B cell (primary cell): Measurements from ENCODE around the gene PNO1. TPM values are rescaled to one million over a fixed set of nuclear protein-coding genes. Genes with fewer than 3 reads are reported as not detected.

Experiments used
- ATAC-seq: fragments of 200-7000 bp; cut with Tn5 transposase; one replicate; pipeline ENCODE4 v1.10.0; 2021; ENCODE audit warnings: low read depth, mild to moderate bottlenecking, moderate number of reproducible peaks, moderate library complexity
- CTCF ChIA-PET: fragments of 350-600 bp; sonication (Branson Sonifier 250); formaldehyde crosslinking; loops from one replicate; lab custom pipeline; 2021; ENCODE audit warnings: antibody characterized with exemption, inconsistent platforms; lab: Charles Lee
- POLR2A ChIA-PET: fragments of 350-600 bp; sonication (Branson Sonifier 250); formaldehyde crosslinking; loops from one replicate; lab custom pipeline; 2021; ENCODE audit warnings: antibody characterized with exemption; lab: Charles Lee
- DNase-seq: peaks from one replicate; pipeline ENCODE4 v3.0.0; 2013
- H2AFZ ChIP-seq: 2 replicates; pipeline ENCODE4 v1.6.1; 2012; ENCODE audit warnings: mild to moderate bottlenecking, low read depth, low read length; ENCODE audit not compliant: insufficient read depth, poor library complexity, severe bottlenecking
- H3K27ac ChIP-seq, 2 donors: 1 replicate in 1 of 2; 2 replicates in 1 of 2; pipeline ENCODE4 v1.5.1; 2012 to 2013; ENCODE audit warnings: low read length in 2 of 2, mild to moderate bottlenecking in 2 of 2, moderate library complexity in 1 of 2
- H3K27me3 ChIP-seq, 4 experiments: fragments of 200-600 bp in 1 of 4; sonication (generic) in 1 of 4; replicated peaks in 1 of 4; 1 replicate in 2 of 4; 2 replicates in 2 of 4; pipeline versions ENCODE4 v1.6.1 to v1.7.0; 2013 to 2016; ENCODE audit warnings: low read length in 3 of 4, mild to moderate bottlenecking in 2 of 4, mixed read lengths in 1 of 4, moderate library complexity in 1 of 4; ENCODE audit not compliant: insufficient read depth in 4 of 4, control insufficient read depth in 3 of 4; ENCODE audit errors: control extremely low read depth in 1 of 4
- H3K36me3 ChIP-seq, 2 experiments: replicated peaks in 1 of 2; 1 replicate in 1 of 2; 2 replicates in 1 of 2; pipeline versions ENCODE4 v1.6.1 to v1.7.1; 2013; ENCODE audit warnings: low read length in 1 of 2; ENCODE audit not compliant: insufficient read depth in 2 of 2, control insufficient read depth in 1 of 2; ENCODE audit errors: control extremely low read depth in 1 of 2, extremely low read depth in 1 of 2
- H3K4me1 ChIP-seq, 2 donors: fragments of 200-600 bp in 1 of 2; sonication (generic) in 1 of 2; 1 replicate in 1 of 2; 2 replicates in 1 of 2; pipeline versions ENCODE4 v1.5.1 to v1.6.1; 2013 to 2017; ENCODE audit warnings: low read length in 2 of 2; ENCODE audit not compliant: control insufficient read depth in 2 of 2, insufficient read depth in 2 of 2
- H3K4me2 ChIP-seq: replicated peaks from 2 replicates; pipeline ENCODE3; 2012; ENCODE audit warnings: mild to moderate bottlenecking, low read depth, low read length; ENCODE audit not compliant: poor library complexity, severe bottlenecking
- H3K4me3 ChIP-seq, 5 experiments: fragments of 200-600 bp in 1 of 5; sonication (generic) in 1 of 5; 1 replicate in 3 of 5; 2 replicates in 2 of 5; pipeline versions ENCODE4 v1.5.1 to v1.7.0; 2011 to 2016; ENCODE audit warnings: low read length in 4 of 5, mild to moderate bottlenecking in 4 of 5, low read depth in 2 of 5, control low read depth in 1 of 5, moderate library complexity in 1 of 5; ENCODE audit not compliant: insufficient read depth in 1 of 5; ENCODE audit errors: control extremely low read depth in 1 of 5, extremely low read depth in 1 of 5
- H3K79me2 ChIP-seq: fragments of 200-600 bp; sonication (generic); one replicate; pipeline ENCODE4 v1.6.0; 2016; ENCODE audit warnings: low read length; ENCODE audit not compliant: control insufficient read depth, insufficient read depth
- H3K9ac ChIP-seq: fragments of 200-600 bp; sonication (generic); 2 replicates; pipeline ENCODE4 v1.6.1; 2017; ENCODE audit warnings: mild to moderate bottlenecking, low read length, moderate library complexity
- H3K9me3 ChIP-seq, 3 donors: one replicate each; pipeline versions ENCODE4 v1.6.1 to v1.7.1; 2013; ENCODE audit warnings: low read length in 2 of 3; ENCODE audit not compliant: control insufficient read depth in 2 of 3, insufficient read depth in 1 of 3; ENCODE audit errors: control extremely low read depth in 1 of 3
- H4K20me1 ChIP-seq: 2 replicates; pipeline ENCODE4 v1.6.0; 2012; ENCODE audit warnings: mild to moderate bottlenecking, low read length; ENCODE audit not compliant: insufficient read depth, control insufficient read depth, poor library complexity, severe bottlenecking
- H3K27ac Mint-ChIP-seq: one replicate; pipeline ENCODE4 v1.8.0; 2021; ENCODE audit warnings: mixed read lengths
- H3K27me3 Mint-ChIP-seq: one replicate; pipeline ENCODE4 v1.8.0; 2021; ENCODE audit warnings: mixed read lengths
- H3K4me1 Mint-ChIP-seq: one replicate; pipeline ENCODE4 v1.8.0; 2021; ENCODE audit warnings: mixed read lengths
- H3K4me3 Mint-ChIP-seq: one replicate; pipeline ENCODE4 v1.8.0; 2021; ENCODE audit warnings: mixed read lengths
- H3K9me3 Mint-ChIP-seq: one replicate; pipeline ENCODE4 v1.8.0; 2022; ENCODE audit warnings: mixed read lengths; ENCODE audit not compliant: insufficient read depth
- CTCF ChIP-seq: fragments of 200-600 bp; IDR thresholded peaks from one replicate; pipeline ENCODE4 v1.8.0; 2022; ENCODE audit warnings: antibody characterized with exemption, mild to moderate bottlenecking
- EZH2 ChIP-seq: IDR thresholded peaks from 2 replicates; pipeline ENCODE4 v1.6.1; 2012; ENCODE audit warnings: borderline replicate concordance, low read depth, mild to moderate bottlenecking, moderate library complexity, low read length; ENCODE audit not compliant: insufficient read depth, poor library complexity, severe bottlenecking
- WGBS: methylation state at CpG from one replicate; pipeline ENCODE4 v1.1.5; 2013; ENCODE audit warnings: missing lambda C conversion rate; ENCODE audit not compliant: insufficient coverage; 5-methylcytosine and 5-hydroxymethylcytosine counted together
- intact Hi-C: fragments of 100-400 bp; cut with micrococcal nuclease; formaldehyde crosslinking; loops from one replicate; pipeline ENCODE4 v1.10.0; 2022
- polyA plus RNA-seq: library from polyadenylated mRNA; depleted of rRNA; stranded (reverse); fragments of >200 nt; gene quantifications from 2 replicates; pipeline ENCODE4 v1.2.3, GENCODE V29; 2012
- total RNA-seq, 2 donors: library from RNA; stranded (reverse); fragments of 120-200 nt in 1 of 2; gene quantifications; 1 replicate in 1 of 2; 2 replicates in 1 of 2; pipeline versions ENCODE4 v1.2.3 to v1.2.4, GENCODE V29; 2013 to 2022

Gene PNO1
- total and polyA plus RNA-seq, 2 donors (not counting 1 experiment from before 2014, with no cell fraction given): 4.7 to 12.3 TPM

DNA sequence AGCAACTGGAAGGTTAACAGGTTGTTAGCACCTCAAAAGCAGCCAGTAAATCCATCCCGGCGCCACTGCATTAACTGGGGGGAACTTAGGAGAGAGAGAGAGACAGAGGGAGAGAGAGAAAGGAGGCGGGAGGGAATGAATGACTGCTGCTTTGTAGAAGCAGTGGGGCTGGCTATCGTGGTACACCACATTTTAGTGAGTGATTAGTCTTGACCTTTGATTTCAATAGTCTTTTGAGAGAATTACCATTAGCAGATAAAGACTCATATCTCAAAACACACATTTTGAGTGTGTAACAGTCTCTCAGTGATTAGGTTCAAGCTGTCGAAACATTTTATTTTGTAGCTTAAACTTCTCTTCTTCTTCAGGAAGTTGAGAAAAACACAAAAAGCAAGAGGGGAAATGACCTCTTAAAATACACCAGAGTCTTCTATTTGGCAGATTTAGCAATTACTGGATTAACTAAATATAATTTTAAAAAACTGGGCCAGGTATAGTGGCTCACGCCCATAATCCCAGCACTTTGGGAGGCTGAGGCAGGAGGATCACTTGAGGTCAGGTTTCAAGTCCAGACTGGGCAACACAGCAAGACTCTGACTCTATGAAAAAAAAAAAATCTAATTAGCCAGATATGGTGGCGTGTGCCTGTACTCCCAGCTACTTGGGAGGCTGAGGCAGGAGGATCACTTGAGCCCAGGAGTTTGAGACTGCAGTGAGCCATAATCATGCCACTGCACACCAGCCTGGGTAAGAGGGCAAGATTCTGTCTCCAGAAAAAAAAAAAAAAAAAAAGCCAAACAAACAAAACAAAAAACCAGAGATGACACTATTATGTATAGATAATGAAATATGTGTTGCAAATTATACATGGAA is 22.0 kb upstream of the PNO1 start:
- H3K4me1 Mint-ChIP-seq: no peaks in the 10 kb centered on the region
- H3K79me2 ChIP-seq: no peaks in the 10 kb centered on the region
- H3K4me3 Mint-ChIP-seq: no peak overlapping the region
- no peak overlapping the region for H3K27ac ChIP-seq
- no peaks in the 10 kb centered on the region for H4K20me1 ChIP-seq
- no peak overlapping the region for H3K9ac ChIP-seq
- H3K27me3 Mint-ChIP-seq: no peaks in the 10 kb centered on the region
- CTCF ChIA-PET: interaction anchor here (0.7 kb wide), 1 partner anchor 1873 kb away, joined by 3 read pairs; no protein-coding TSS in a partner anchor
- POLR2A ChIA-PET: no interaction called here
- H3K36me3 ChIP-seq: peaks cover 0 to 28% of the 10 kb centered on the region in 2 experiments
- H3K4me2 ChIP-seq: no peak overlapping the region
- H3K27me3 ChIP-seq: no peaks in the 10 kb centered on the region
- no peaks in the 10 kb centered on the region for H3K9me3 Mint-ChIP-seq
- intact Hi-C loops: no loop called here
- WGBS: 61% methylated on average over 3 of the region's 7 CpGs
- no peak overlapping the region for H3K4me3 ChIP-seq
- no peaks in the 10 kb centered on the region for H3K4me1 ChIP-seq
- no peaks in the 10 kb centered on the region for H3K9me3 ChIP-seq
- H2AFZ ChIP-seq: no peak overlapping the region
- DNase-seq: no peak
- no peak for TF ChIP-seq EZH2
- TF ChIP-seq CTCF: no peak
- ATAC-seq: no peak
- H3K27ac Mint-ChIP-seq: no peak overlapping the region

DNA sequence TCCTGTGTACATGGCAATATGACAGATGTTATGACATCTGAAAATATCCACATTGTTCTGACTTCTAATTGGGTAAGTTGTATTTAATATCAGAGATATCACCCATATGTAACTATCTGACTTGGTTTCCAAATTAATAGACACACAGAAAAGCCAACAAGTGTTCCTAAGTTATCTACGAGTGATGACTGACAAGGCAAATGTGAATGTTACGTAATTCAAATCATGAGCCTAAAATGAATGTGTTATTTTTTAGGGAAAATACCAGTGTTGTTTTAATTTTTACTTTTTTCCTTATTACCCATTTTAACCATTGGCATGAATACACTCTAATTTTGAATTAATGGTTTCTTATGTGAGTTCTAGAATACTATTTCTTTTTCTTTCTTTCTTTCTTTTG is 15.8 kb upstream of the PNO1 start:
- intact Hi-C loops: no loop called here
- H3K9ac ChIP-seq: no peak overlapping the region
- H3K4me2 ChIP-seq: no peak overlapping the region
- no peaks in the 10 kb centered on the region for H3K9me3 Mint-ChIP-seq
- CTCF ChIA-PET: no interaction called here
- peaks cover 4 to 25% of the 10 kb centered on the region in 2 experiments for H3K36me3 ChIP-seq
- no CpG with 5 or more reads among the region's 2 CpGs for WGBS
- no peak overlapping the region for H3K27ac ChIP-seq
- TF ChIP-seq CTCF (no peak), EZH2 (no peak)
- no peaks in the 10 kb centered on the region for H3K4me1 Mint-ChIP-seq
- no peaks in the 10 kb centered on the region for H3K4me1 ChIP-seq
- no peak overlapping the region for H3K4me3 ChIP-seq
- peaks cover 6% of the 10 kb centered on the region for H3K79me2 ChIP-seq
- POLR2A ChIA-PET: no interaction called here
- no peaks in the 10 kb centered on the region for H3K27me3 Mint-ChIP-seq
- H3K27ac Mint-ChIP-seq: no peak overlapping the region
- no peak overlapping the region for H3K4me3 Mint-ChIP-seq
- no peaks in the 10 kb centered on the region for H4K20me1 ChIP-seq
- H2AFZ ChIP-seq: no peak overlapping the region
- no peak for DNase-seq
- H3K27me3 ChIP-seq: no peaks in the 10 kb centered on the region
- H3K9me3 ChIP-seq: no peaks in the 10 kb centered on the region
- ATAC-seq: no peak
